ENCODE data around the gene VARS2. TPM values are rescaled to one million over a fixed set of nuclear protein-coding genes. Genes with fewer than 3 reads are reported as not detected.
"Not testable (repeated sequence)": the region's sequence is repeated elsewhere in the genome, so short reads cannot be mapped to it uniquely, and the experiment has no call there.

VARS2 gene
- total RNA-seq, 2 donors from 2014 or later: 20.2 to 26.0 TPM

- Histone ChIP-seq H3K27me3 (replicated peaks; ENCODE audit: insufficient read depth) (no peaks in the 10 kb centered on the region), H3K27ac (no peak overlapping the region), H3K4me3 (no peak overlapping the region), H3K4me1 (ENCODE audit: control insufficient read depth in 1 of 2, low read depth in 2 of 2) (peaks cover 8 to 20% of the 10 kb centered on the region in 2 donors), H3K9me3 (peaks cover 13% of the 10 kb centered on the region), H3K36me3 (no peaks in the 10 kb centered on the region)
- ATAC-seq (ENCODE audit: insufficient number of reproducible peaks, low FRiP score, low read depth): no peak
- TF ChIP-seq CTCF (IDR thresholded peaks at IDR 0.05): no peak
- no peak for DNase-seq (ENCODE audit: low spot score)
These were observed 40.8 kb upstream of the VARS2 start for GRCh38 chr6:30873137-30873640.

- ATAC-seq (ENCODE audit: insufficient number of reproducible peaks, low FRiP score, low read depth): not testable (repeated sequence)
These were observed 40.2 kb upstream of the VARS2 start for GRCh38 chr6:30873795-30874194.

GRCh38 chr6:30875244-30876038, 38.6 kb upstream of the VARS2 start:
- no peak for TF ChIP-seq CTCF (IDR thresholded peaks at IDR 0.05)
- Histone ChIP-seq H3K4me1 (ENCODE audit: control insufficient read depth in 1 of 2, low read depth in 2 of 2) (peaks cover 8 to 20% of the 10 kb centered on the region in 2 donors), H3K4me3 (no peak overlapping the region), H3K36me3 (no peaks in the 10 kb centered on the region), H3K27ac (no peak overlapping the region), H3K27me3 (replicated peaks; ENCODE audit: insufficient read depth) (no peaks in the 10 kb centered on the region), H3K9me3 (peaks cover 4% of the 10 kb centered on the region)
- ATAC-seq (ENCODE audit: insufficient number of reproducible peaks, low FRiP score, low read depth): no peak
- no peak for DNase-seq (ENCODE audit: low spot score)

More at GRCh38 chr6:30873795-30874194, 40.2 kb upstream of the VARS2 start:
- not testable (repeated sequence) for H3K27ac ChIP-seq; H3K27me3 ChIP-seq (replicated peaks; ENCODE audit: insufficient read depth); H3K36me3 ChIP-seq; H3K4me3 ChIP-seq; DNase-seq (ENCODE audit: low spot score)
- peaks cover 13% of the 10 kb centered on the region for H3K9me3 ChIP-seq
- peaks cover 8 to 20% of the 10 kb centered on the region in 2 donors for H3K4me1 ChIP-seq (ENCODE audit: control insufficient read depth in 1 of 2, low read depth in 2 of 2)

- no peak for TF ChIP-seq CTCF (IDR thresholded peaks at IDR 0.05)
- no peak overlapping the region for H3K4me3 ChIP-seq
- no peaks in the 10 kb centered on the region for H3K27me3 ChIP-seq (replicated peaks; ENCODE audit: insufficient read depth)
- H3K36me3 ChIP-seq: no peaks in the 10 kb centered on the region
- DNase-seq (ENCODE audit: low spot score) (no peak), ATAC-seq (ENCODE audit: insufficient number of reproducible peaks, low FRiP score, low read depth) (no peak)
- H3K27ac ChIP-seq: peak overlapping the region; percentile 20 to 92
- H3K9me3 ChIP-seq: peaks cover 4% of the 10 kb centered on the region
- peaks cover 8 to 20% of the 10 kb centered on the region in 2 donors for H3K4me1 ChIP-seq (ENCODE audit: control insufficient read depth in 1 of 2, low read depth in 2 of 2)
These were observed 37.9 kb upstream of the VARS2 start for GRCh38 chr6:30876039-30876730.

- peak; percentile 82 for DNase-seq (ENCODE audit: low spot score)
- peak; percentile 9 for ATAC-seq (ENCODE audit: insufficient number of reproducible peaks, low FRiP score, low read depth)
- Histone ChIP-seq H3K9me3 (no peaks in the 10 kb centered on the region), H3K4me1 (ENCODE audit: control insufficient read depth in 1 of 2, low read depth in 2 of 2) (peaks cover 9 to 28% of the 10 kb centered on the region in 2 donors), H3K36me3 (no peaks in the 10 kb centered on the region), H3K27me3 (replicated peaks; ENCODE audit: insufficient read depth) (no peaks in the 10 kb centered on the region), H3K4me3 (peak overlapping the region; percentile 77), H3K27ac (peak overlapping the region; percentile 86 to 92)
- peak; percentile 86 for TF ChIP-seq CTCF (IDR thresholded peaks at IDR 0.05)
These were observed 36.4 kb upstream of the VARS2 start for GRCh38 chr6:30877419-30878262.
